A549 (cell line): ENCODE results near the gene BSCL2. TPM values are rescaled to one million over a fixed set of nuclear protein-coding genes. Genes with fewer than 3 reads are reported as not detected.

Experiments
- ATAC-seq, 2 experiments: fragments of 200-7000 bp in 1 of 2; fragments of >200 bp in 1 of 2; cut with Nextera tagmentation in 1 of 2; cut with Tn5 transposase in 1 of 2; 3 replicates each; pipeline versions ENCODE4 v1.8.0 to v1.9.1; 2018 to 2020; ENCODE audit warnings: mild to moderate bottlenecking in 1 of 2, moderate library complexity in 1 of 2
- CTCF ChIA-PET: fragments of 300-600 bp; sonication (Branson Sonifier 250); formaldehyde crosslinking; extraction: SDS; loops from one replicate; lab custom pipeline; 2021; ENCODE audit warnings: antibody characterized with exemption, inconsistent platforms; lab: Yijun Ruan, JAX
- POLR2A ChIA-PET: fragments of 350-600 bp; formaldehyde crosslinking; extraction: SDS; loops from one replicate; lab custom pipeline; 2021; ENCODE audit warnings: antibody characterized with exemption, inconsistent platforms; lab: Yijun Ruan, JAX
- DNase-seq, 2 experiments: peaks; one replicate each; pipeline versions ENCODE4 v3.0.0 to v3.0.0-alpha.2; 2011 to 2016; ENCODE audit warnings: low read depth in 1 of 2, low spot score in 1 of 2
- FAIRE-seq: peaks from 2 replicates; lab custom pipeline; 2011; peaks lifted over from hg19 to GRCh38; lab: Jason Lieb, UNC
- H3K27ac ChIP-seq, 2 experiments: fragments of >200 bp; sonication (Bioruptor Twin); formaldehyde crosslinking; 3 replicates each; pipeline ENCODE4 v1.5.1; 2016 to 2017
- H3K4me1 ChIP-seq: fragments of >200 bp; sonication (Bioruptor Twin); formaldehyde crosslinking; 3 replicates; pipeline ENCODE4 v1.6.1; 2016
- H3K4me2 ChIP-seq: fragments of >200 bp; sonication (Bioruptor Twin); formaldehyde crosslinking; 3 replicates; pipeline ENCODE4 v1.6.1; 2016
- H3K4me3 ChIP-seq: fragments of >200 bp; sonication (Bioruptor Twin); formaldehyde crosslinking; 3 replicates; pipeline ENCODE4 v1.5.1; 2016
- H3K9me3 ChIP-seq: fragments of >200 bp; sonication (Bioruptor Twin); formaldehyde crosslinking; 3 replicates; pipeline ENCODE4 v1.6.1; 2016
- BCL3 ChIP-seq: fragments of >200 bp; sonication (Bioruptor Twin); formaldehyde crosslinking; IDR thresholded peaks from 3 replicates; pipeline ENCODE4 v1.6.1; 2016
- BHLHE40 ChIP-seq: IDR thresholded peaks from 2 replicates; pipeline ENCODE4 v1.6.1; 2012; ENCODE audit warnings: low read depth, low read length, inconsistent platforms
- CTCF ChIP-seq: fragments of >200 bp; sonication (Bioruptor Twin); formaldehyde crosslinking; IDR thresholded peaks from 3 replicates; pipeline ENCODE4 v1.5.1; 2016
- EHMT2 ChIP-seq: fragments of 200-600 bp; sonication (generic); IDR thresholded peaks from 2 replicates; pipeline ENCODE4 v1.6.1; 2016; ENCODE audit warnings: antibody characterized with exemption, low read depth, mild to moderate bottlenecking, moderate library complexity
- ESRRA ChIP-seq: fragments of 150-350 bp; IDR thresholded peaks from 2 replicates; pipeline ENCODE4 v1.6.1; 2014; ENCODE audit warnings: mild to moderate bottlenecking, low read length, borderline replicate concordance
- FOSL2 ChIP-seq, 2 experiments: fragments of 450-650 bp in 1 of 2; fragments of >200 bp in 1 of 2; sonication (Bioruptor Twin) in 1 of 2; formaldehyde crosslinking; IDR thresholded peaks; 2 replicates each; pipeline versions ENCODE4 v1.5.0 to v1.6.1; 2016 to 2020; ENCODE audit warnings: mild to moderate bottlenecking in 1 of 2, moderate library complexity in 1 of 2
- GATA3 ChIP-seq: IDR thresholded peaks from 2 replicates; pipeline ENCODE4 v1.6.1; 2012; ENCODE audit warnings: borderline replicate concordance
- HEYL ChIP-seq: fragments of 250-450 bp; sonication (Bioruptor Pico); IDR thresholded peaks from 2 replicates; pipeline ENCODE4 v1.8.0; 2021; ENCODE audit warnings: mild to moderate bottlenecking, moderate library complexity
- HOXA7 ChIP-seq: fragments of 250-450 bp; sonication (Bioruptor Pico); IDR thresholded peaks from 2 replicates; pipeline ENCODE4 v1.5.0; 2020; ENCODE audit warnings: mild to moderate bottlenecking, moderate library complexity
- HOXB13 ChIP-seq: fragments of 250-450 bp; sonication (Bioruptor Pico); IDR thresholded peaks from 2 replicates; pipeline ENCODE4 v1.5.0; 2020; ENCODE audit warnings: low read depth, mild to moderate bottlenecking, moderate library complexity
- JUN ChIP-seq, 2 experiments: fragments of >200 bp; sonication (Bioruptor Twin); formaldehyde crosslinking; IDR thresholded peaks; 2 replicates in 1 of 2; 3 replicates in 1 of 2; pipeline ENCODE4 v1.6.1; 2016 to 2017
- JUNB ChIP-seq: fragments of >200 bp; sonication (Bioruptor Twin); formaldehyde crosslinking; IDR thresholded peaks from 2 replicates; pipeline ENCODE4 v1.6.1; 2016
- KDM1A ChIP-seq: fragments of 200-600 bp; sonication (generic); IDR thresholded peaks from 2 replicates; pipeline ENCODE4 v1.6.1; 2016; ENCODE audit warnings: low read depth, mild to moderate bottlenecking
- KDM5A ChIP-seq: fragments of 200-600 bp; sonication (generic); IDR thresholded peaks from 2 replicates; pipeline ENCODE4 v1.6.1; 2016; ENCODE audit warnings: antibody characterized with exemption, mild to moderate bottlenecking
- MAFK ChIP-seq: fragments of 450-650 bp; IDR thresholded peaks from 2 replicates; pipeline ENCODE4 v1.6.1; 2014; ENCODE audit not compliant: partially characterized antibody
- NFE2L2 ChIP-seq: fragments of 150-350 bp; conservative IDR thresholded peaks from 2 replicates; pipeline ENCODE4 v1.6.1; 2014; ENCODE audit warnings: low read length
- NR3C1 ChIP-seq: fragments of >200 bp; sonication (Bioruptor Twin); formaldehyde crosslinking; IDR thresholded peaks from 3 replicates; pipeline ENCODE4 v1.6.1; 2017
- PBX3 ChIP-seq: IDR thresholded peaks from 2 replicates; pipeline ENCODE4 v1.6.1; 2012
- PHF8 ChIP-seq: fragments of 200-600 bp; sonication (generic); IDR thresholded peaks from 2 replicates; pipeline ENCODE4 v1.6.1; 2016; ENCODE audit warnings: low read depth, mild to moderate bottlenecking, antibody characterized with exemption, moderate library complexity, borderline replicate concordance
- POLR2A ChIP-seq: IDR thresholded peaks from 2 replicates; pipeline ENCODE4 v1.6.1; 2012; ENCODE audit warnings: mild to moderate bottlenecking, low read length
- POLR2AphosphoS2 ChIP-seq: conservative IDR thresholded peaks from 2 replicates; pipeline ENCODE4 v1.6.1; 2012; ENCODE audit warnings: low read length, improper control_type of control experiment, inconsistent platforms
- RCOR1 ChIP-seq: fragments of 150-350 bp; IDR thresholded peaks from 2 replicates; pipeline ENCODE4 v1.6.1; 2014; ENCODE audit warnings: antibody characterized with exemption, low read length, low read depth
- RFX5 ChIP-seq: fragments of 450-650 bp; IDR thresholded peaks from 2 replicates; pipeline ENCODE4 v1.7.1; 2014; ENCODE audit warnings: antibody characterized with exemption, mild to moderate bottlenecking, moderate library complexity
- RNF2 ChIP-seq: fragments of 200-600 bp; sonication (generic); IDR thresholded peaks from 2 replicates; pipeline ENCODE4 v1.6.1; 2016; ENCODE audit warnings: low read depth, mild to moderate bottlenecking, antibody characterized with exemption, moderate library complexity, borderline replicate concordance
- TFCP2L1 ChIP-seq: fragments of 250-450 bp; sonication (Bioruptor Pico); IDR thresholded peaks from 2 replicates; pipeline ENCODE4 v1.5.0; 2021; ENCODE audit warnings: mild to moderate bottlenecking
- USF2 ChIP-seq: fragments of 450-650 bp; IDR thresholded peaks from 2 replicates; pipeline ENCODE4 v1.6.1; 2014; ENCODE audit warnings: antibody characterized with exemption
- ZC3H11A ChIP-seq: fragments of 450-650 bp; IDR thresholded peaks from 2 replicates; pipeline ENCODE4 v1.6.1; 2014; ENCODE audit warnings: antibody characterized with exemption, mild to moderate bottlenecking
- ZFP36 ChIP-seq: fragments of 450-650 bp; IDR thresholded peaks from 2 replicates; pipeline ENCODE4 v1.6.1; 2014; ENCODE audit warnings: borderline replicate concordance; ENCODE audit not compliant: partially characterized antibody
- ZSCAN20 ChIP-seq: fragments of 250-450 bp; sonication (Bioruptor Pico); IDR thresholded peaks from 2 replicates; pipeline ENCODE4 v1.8.0; 2022; ENCODE audit warnings: mild to moderate bottlenecking, moderate library complexity
- WGBS: methylation state at CpG from one replicate; pipeline ENCODE4 v1.1.6; 2017; ENCODE audit errors: missing lambda C conversion rate; 5-methylcytosine and 5-hydroxymethylcytosine counted together
- polyA plus RNA-seq, 4 experiments: library from polyadenylated mRNA; depleted of rRNA in 3 of 4; stranded (reverse); fragments of >200 nt; fragmentation: RNase III in 1 of 4; extraction: RNeasy Plus Mini Kit Qiagen cat#74134 plus additional on column Dnase treatment in 1 of 4; gene quantifications; 2 replicates in 3 of 4; 3 replicates in 1 of 4; pipeline ENCODE4 v1.2.3, GENCODE V29; 2011 to 2017
- TF ChIP-seq, protein P1 (sequence below): IDR thresholded peaks from 2 replicates; pipeline ENCODE4 v1.6.1; 2012
- TF ChIP-seq, protein P2 (sequence below): fragments of >200 bp; sonication (Bioruptor Twin); formaldehyde crosslinking; IDR thresholded peaks from 2 replicates; pipeline ENCODE4 v1.6.1; 2016

BSCL2 gene
- polyA plus RNA-seq, 2 of the 4 experiments (the other 2 are of a cell fraction): 63.0 to 63.9 TPM

DNA sequence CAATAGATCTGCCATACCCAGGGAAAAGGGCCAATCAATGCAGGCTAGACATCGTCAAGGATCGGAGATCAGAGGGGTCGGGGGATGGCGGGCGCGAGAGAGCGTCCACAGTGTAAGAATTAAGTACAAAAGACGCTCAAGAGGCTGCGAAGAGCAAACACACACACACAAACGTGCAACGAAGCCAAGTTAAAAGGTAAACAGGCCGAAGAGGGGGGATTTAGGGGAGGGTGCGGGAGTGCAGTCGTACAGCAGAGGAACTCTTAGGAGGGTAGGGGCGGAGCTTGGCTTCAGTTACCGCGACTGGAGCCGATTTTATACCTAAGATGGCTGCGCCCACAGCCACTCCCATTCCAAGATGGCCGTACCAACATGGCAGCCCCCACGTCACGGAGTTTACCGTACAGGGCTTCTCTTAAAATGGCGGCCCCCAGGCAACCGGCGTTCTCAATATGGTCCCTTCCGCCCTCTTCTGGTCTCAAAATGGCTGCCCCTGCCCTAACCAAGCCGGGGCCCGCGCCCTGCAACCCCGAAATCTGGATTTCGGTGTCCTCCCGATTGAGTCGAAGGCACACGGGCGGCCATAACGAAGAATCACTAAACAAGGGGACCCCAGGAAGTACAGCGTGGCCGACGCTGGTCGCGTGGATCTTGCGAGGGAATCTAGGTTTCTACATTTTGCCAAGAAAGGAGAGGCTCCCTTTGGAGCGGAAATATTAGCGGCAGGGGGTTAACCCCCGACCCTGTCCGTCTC is 2.2 kb upstream of the BSCL2 start:
- Histone ChIP-seq H3K4me3 (peak overlapping the region; percentile 41), H3K4me2 (peak overlapping the region; percentile 89), H3K4me1 (peaks cover 51% of the 10 kb centered on the region), H3K9me3 (no peaks in the 10 kb centered on the region), H3K27ac (peak overlapping the region; percentile 79 to 91)
- peak; percentile 71; the same call in 1 of the 2 replicates for TF ChIP-seq HEYL (CRISPR knock-in tag)
- TF ChIP-seq BCL3: 0 out of 3 replicates have a peak, but pooled peaks have one; percentile 23
- TF ChIP-seq KDM5A: peak; percentile 80
- TF ChIP-seq ZC3H11A: no peak
- TF ChIP-seq KDM1A: peak; percentile 70; the same call in 1 of the 2 replicates
- TF ChIP-seq USF2: no peak
- TF ChIP-seq JUN (IDR thresholded peaks at IDR 0.05): peak; percentile 42 to 81; a peak in 4 of 5 replicates
- peak; percentile 86; the same call in 1 of the 2 replicates for TF ChIP-seq ZSCAN20 (CRISPR knock-in tag)
- TF ChIP-seq PHF8: peak; percentile 43; the same call in 1 of the 2 replicates
- peak; percentile 35 for TF ChIP-seq PBX3
- no peak for TF ChIP-seq EHMT2
- TF ChIP-seq HOXB13 (CRISPR knock-in tag): peak; percentile 66; the same call in 1 of the 2 replicates
- TF ChIP-seq, protein P1, sequence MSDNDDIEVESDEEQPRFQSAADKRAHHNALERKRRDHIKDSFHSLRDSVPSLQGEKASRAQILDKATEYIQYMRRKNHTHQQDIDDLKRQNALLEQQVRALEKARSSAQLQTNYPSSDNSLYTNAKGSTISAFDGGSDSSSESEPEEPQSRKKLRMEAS: peak; percentile 63
- CTCF ChIA-PET: interaction anchor here (0.6 to 5.3 kb wide), 12 partner anchors 9 to 330 kb away, joined by 3 to 37 read pairs (median 4); partner anchors contain the start of genes LBHD1, TMEM179B and UQCC3
- 11% methylated on average over 47 of the region's 47 CpGs for WGBS
- DNase-seq (peak; percentile 94 to 98), FAIRE-seq (no peak), ATAC-seq (peak; percentile 71 to 84)
- POLR2A ChIA-PET: interaction anchor here (0.6 to 6.1 kb wide), 14 partner anchors 9 to 147 kb away, joined by 3 to 64 read pairs (median 4); partner anchors contain the start of genes B3GAT3, C11orf98, CSKMT and HNRNPUL2

- WGBS: 80% methylated on average over 7 of the region's 7 CpGs
- Histone ChIP-seq H3K27ac (peak overlapping the region; percentile 79 to 91), H3K4me3 (peak overlapping the region; percentile 41), H3K4me1 (peaks cover 45% of the 10 kb centered on the region)
- CTCF ChIA-PET: interaction anchor here (0.6 to 5.3 kb wide), 11 partner anchors 8 to 78 kb away, joined by 3 to 37 read pairs (median 4); partner anchors contain the start of genes HNRNPUL2, LBHD1, TTC9C and UQCC3
- POLR2A ChIA-PET: interaction anchor here (0.6 to 6.1 kb wide), 14 partner anchors 9 to 147 kb away, joined by 3 to 64 read pairs (median 4); partner anchors contain the start of genes B3GAT3, C11orf98, CSKMT and HNRNPUL2
- FAIRE-seq: no peak
- ATAC-seq: no peak
- TF ChIP-seq NFE2L2 (no peak), RCOR1 (no peak), ZFP36 (no peak), RNF2 (no peak), ESRRA (no peak), HOXA7 (no peak), POLR2AphosphoS2 (no peak), MAFK (no peak), NR3C1 (no peak), JUNB (no peak), TFCP2L1 (no peak), CTCF (no peak), POLR2A (no peak), RFX5 (no peak), FOSL2 (IDR thresholded peaks at IDR 0.05) (no peak), FOSL2 (CRISPR knock-in tag; IDR thresholded peaks at IDR 0.05) (no peak), BHLHE40 (no peak), GATA3 (no peak), HEYL (CRISPR knock-in tag) (no peak)
- TF ChIP-seq, protein P2, sequence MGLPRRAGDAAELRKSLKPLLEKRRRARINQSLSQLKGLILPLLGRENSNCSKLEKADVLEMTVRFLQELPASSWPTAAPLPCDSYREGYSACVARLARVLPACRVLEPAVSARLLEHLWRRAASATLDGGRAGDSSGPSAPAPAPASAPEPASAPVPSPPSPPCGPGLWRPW: no peak
- TF ChIP-seq, all 56 proteins: peak for 0
- peak overlapping the region; percentile 89 for H3K4me2 ChIP-seq
- H3K9me3 ChIP-seq: no peaks in the 10 kb centered on the region
- no peak for DNase-seq
These were observed 1.6 kb upstream of the BSCL2 start for GRCh38 chr11:62708793-62709192.
